GM18508 (cell line): Measurements from ENCODE around the gene WDFY4.

Experiments
- ATAC-seq: cut with Tn5 transposase; IDR thresholded peaks from one replicate; pipeline ENCODE4 v1.9.1; 2021; ENCODE audit warnings: moderate number of reproducible peaks; ENCODE audit not compliant: insufficient read depth, unreplicated experiment

WDFY4 gene

DNA sequence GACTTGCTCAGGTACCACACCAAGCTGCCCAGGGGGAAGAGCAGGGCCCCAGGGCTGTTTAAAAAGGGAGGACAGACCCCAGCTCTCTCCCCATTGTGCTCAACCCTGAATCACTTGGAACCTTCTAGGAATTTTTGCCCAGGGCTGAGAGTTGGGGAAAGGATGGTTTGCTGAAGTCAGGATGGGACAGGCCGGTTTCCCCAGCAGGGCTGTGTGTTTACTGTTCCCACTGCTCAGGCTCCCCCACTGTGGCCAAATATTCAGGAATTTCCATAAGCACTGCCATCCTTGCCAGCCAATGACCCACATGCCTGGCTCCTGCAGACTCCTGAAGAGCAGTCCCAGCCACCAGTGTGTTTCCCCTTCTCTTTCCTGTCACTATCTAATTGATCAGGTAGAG is 120.7 kb downstream of the WDFY4 start:
- ATAC-seq: no peak

DNA sequence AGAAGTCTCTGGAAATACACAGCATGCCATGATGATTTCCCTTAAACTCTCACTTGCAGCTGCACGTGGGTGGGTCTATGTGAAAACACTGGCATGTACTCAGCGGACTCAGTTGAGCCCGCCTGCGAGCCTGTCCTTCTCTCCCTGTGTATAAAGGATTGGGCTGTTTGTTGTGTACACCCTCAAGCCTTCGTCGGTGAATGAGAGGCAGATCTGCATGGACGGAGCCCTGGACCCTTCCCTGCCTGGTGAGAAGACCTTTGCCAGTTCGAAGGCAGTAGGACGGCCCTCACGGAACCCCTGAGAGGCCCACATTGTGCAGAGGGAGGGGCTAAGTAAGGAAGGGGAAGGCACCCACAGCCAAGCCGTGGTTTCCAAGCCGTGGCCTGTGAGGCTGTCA is 121.2 kb downstream of the WDFY4 start:
- ATAC-seq: no peak

DNA sequence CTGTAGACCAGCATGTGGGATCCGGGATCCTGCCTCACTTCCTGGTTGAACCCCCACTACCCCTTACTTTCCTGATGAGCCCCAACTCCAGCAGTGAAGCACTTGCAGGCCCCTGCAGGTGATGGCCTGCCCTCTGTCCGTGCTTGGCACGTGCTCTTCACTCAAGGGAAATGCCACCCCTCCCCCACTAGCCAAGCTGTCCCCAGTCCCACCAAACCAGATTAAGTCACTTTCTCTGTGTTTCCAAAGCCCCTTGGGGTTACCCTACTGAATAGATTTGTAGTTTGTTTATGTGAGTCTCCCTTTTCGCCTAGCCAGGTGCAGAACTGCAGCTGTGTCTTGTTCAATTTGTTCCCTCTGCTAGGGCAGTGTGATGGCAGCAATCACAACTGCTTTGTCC is 121.7 kb downstream of the WDFY4 start:
- no peak for ATAC-seq

DNA sequence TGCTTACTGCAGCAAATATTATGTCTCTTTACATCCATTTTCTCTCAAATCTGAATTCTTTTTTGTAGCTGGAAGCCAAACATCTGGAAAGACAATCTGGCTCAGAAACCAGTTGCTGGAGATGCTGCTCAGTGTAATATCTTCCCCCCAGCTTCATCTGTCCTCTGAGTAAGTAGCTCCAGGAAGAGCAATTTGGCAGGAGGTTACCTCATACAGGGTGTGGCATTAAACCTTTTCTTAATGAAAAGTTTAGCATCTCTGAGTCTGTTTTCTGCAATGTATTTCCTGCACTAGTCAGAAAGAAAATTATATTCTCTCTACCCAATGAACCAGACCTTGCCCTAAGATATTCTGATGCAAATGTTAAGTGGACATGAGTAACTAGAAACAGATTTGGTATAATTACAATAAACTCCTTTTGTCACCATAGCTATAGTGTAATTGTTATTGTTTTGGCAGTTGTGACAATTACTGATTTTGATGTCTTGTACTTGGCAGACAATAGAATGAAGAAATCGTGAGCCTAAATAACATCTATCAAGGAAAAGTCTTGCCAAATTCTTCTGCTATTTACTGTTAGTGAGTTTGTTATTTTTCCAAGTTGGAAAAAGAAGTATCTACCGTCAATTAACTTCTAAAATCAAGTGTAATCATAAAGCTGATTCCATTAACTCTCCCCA is 123.3 kb downstream of the WDFY4 start:
- ATAC-seq: no peak

DNA sequence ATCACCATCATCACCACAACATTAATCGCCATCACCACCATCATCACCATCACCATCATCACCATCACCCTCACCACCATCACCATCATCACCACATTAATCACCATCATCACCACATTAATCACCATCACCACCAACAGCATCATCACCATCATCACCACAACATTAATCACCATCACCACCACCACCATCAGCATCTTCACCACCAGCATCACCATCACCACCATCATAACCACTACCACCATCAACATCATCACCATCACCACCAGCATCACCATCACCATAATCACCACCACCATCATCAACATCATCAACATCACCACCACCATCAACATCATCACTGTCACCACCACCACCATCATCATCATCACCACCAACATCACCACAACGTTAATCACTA is 124.6 kb downstream of the WDFY4 start:
- ATAC-seq: no peak

DNA sequence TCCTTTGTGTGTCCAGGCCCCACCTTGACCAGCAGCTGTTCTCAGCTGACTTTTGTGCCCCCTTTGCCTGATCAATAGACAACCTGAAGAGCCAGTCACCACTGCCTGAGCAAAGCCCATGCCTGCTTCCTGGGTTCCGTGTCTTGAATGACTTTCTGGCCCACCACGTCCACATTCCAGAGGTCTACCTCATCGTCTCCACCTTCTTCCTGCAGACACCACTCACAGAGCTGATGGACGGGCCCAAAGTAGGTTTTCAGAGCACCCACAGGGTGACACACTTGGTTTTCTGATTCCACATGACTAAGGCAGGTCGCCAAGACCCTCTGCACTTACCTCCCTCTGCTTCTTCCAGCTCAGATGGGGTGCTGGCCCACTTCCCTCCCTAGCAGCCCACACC is 126.8 kb downstream of the WDFY4 start:
- no peak for ATAC-seq

DNA sequence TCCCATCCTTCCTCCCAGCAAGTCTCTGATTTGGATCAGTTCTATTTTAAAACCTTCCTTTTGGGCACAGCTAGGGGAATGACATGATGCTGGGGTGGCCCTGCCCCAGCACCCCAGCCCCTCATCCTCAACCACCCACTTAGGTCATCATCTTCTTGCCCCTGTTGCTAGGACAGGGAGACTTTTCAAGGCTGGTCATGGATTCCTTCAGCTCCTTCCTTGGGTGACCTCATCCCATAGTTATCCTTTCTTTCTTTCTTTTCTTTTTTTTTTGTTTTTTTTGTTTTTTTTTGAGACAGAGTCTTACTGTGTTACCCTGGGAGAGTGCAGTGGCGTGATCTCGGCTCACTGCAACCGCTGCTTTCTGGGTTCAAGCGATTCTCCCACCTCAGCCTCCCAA is 127.2 kb downstream of the WDFY4 start:
- no peak for ATAC-seq

DNA sequence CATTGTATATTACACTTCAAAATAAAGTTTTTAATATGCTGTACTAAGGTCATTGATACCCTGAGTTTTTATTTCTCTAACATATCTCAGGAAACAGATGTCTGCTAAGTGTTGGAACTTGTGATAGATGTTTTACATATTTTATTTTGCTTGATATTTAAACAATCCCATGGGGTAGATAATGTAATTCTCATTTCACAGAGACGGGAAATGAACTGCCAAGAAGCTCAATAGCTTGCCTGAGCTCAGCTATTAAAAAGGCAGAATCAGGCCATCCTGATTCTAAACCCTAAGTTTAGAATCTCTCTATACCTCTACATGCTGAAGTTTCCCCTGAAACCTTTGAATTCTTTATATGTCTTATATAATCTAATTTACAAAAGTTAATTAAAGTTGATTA is 128.6 kb downstream of the WDFY4 start:
- no peak for ATAC-seq

DNA sequence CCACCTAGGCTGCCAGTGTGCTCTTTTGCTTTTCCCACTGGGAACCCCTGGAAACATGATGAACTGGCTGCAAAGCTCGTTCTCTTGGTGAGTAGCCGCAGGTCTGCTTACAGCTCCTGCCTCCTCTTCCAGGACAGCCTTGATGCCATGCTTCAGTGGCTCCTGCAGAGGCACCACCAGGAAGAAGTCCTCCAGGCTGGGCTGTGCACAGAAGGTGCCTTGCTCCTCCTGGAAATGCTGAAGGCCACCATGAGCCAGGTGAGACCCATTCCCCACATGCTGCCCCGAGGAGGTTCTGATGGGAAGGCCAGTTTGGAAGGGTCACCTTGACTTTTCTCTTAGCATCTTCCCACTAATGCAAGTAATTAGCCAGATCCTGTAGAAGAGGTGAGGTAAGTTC is 129.2 kb downstream of the WDFY4 start:
- no peak for ATAC-seq

DNA sequence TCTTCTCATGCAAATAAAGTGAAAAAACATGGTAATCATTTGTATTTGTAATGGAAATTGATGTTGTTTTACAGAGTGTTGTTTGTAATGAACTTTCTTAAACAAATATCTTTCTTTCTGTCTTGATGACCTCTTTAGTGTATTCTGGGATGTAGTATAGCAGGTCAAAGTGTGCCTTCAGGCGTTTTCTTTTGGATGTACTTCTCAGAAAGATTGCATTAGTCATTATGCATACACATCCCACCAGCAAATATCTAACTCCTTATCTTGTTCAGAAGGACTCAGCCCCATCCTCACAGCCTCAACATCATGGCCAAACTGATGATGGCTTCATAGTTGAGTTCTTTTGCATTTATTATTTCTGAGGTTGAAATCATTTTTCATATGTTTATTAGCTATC is 130.3 kb downstream of the WDFY4 start:
- ATAC-seq: no peak

DNA sequence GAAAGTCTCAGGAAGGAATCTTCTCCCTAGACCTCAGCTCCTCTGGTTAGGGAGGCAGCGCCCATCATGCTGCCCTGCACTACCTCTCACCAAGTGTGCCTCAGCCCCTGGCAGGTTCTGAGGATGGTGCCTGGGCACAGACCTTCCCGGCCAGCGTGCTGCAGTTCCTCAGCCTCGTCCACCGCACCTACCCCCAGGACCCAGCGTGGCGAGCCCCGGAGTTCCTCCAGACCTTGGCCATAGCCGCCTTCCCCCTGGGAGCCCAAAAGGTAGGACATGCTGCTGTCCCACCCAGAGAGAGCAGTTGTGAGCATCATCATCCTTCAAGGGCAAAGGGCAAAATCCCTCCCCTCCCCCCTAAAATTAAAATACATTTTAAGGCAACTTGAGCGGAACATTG is 132.5 kb downstream of the WDFY4 start:
- ATAC-seq: no peak

DNA sequence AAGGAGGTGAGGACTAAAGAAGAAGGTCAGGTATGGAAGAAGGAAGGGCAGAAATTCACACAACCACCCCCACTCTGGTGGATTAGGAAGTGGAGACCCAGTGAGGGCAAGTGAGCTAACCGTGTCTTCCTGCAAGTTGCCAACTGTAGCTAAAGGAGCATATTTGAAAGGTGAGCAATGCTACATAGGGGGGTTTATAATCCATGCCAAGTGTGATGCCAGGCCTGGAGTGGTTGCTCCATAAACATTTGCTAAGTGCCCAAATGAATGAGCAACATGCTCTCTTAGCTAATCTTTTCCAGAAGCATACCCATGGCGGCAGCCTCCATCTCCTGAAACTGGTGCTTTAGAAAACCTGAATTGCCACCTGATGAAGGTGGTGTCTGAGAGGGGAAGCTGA is 133.4 kb downstream of the WDFY4 start:
- no peak for ATAC-seq

DNA sequence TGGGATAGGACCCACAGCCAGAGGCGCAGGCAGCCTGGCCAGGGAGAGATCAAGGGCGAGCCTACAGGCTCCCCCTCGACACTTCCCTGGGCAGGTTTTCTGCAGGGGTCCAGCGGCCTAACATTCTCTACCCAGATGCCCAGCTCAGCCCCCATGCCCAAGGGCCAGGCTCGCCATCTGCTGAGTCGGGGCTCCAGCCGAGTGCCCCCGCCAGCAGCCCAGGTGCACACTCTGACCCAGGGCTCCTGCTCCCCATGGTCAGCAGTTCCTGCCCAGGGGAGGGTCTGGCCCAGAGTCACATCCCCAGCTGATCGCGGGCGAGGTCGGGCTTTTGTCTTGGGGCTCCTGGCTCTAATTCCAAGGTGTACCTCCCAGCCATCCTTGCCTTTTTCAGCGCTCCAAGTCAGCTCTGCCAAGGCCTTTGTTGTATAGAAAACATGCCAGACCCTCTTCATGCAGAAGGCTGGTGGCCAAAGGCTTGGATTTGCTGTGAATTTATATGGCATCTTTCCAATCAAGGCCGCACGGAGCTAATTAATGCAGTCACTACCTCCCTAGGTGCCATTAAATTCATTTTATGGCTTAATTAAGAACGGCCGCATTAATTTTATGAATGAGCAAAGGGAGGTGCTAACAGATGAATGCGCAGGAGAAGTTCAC is 134.3 kb downstream of the WDFY4 start:
- ATAC-seq: no peak

DNA sequence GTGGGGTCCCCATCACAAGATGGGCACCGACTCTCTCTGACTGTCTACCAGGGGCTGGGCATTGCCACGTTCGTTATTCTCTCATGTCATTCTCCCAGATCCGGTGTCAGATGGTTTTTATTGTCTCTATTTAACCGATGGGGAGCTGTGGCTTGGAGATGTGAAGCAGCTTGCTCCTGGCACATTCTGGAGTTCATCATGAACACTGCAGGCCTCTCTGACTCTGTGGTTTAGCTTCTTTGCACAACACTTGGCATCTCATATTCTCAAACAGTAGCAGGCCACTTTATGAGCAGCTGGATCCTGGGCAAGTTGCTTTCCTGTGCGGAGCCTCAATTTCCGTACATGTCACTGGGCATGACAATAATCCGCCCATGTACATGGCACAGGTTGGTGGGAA is 135.1 kb downstream of the WDFY4 start:
- no peak for ATAC-seq

DNA sequence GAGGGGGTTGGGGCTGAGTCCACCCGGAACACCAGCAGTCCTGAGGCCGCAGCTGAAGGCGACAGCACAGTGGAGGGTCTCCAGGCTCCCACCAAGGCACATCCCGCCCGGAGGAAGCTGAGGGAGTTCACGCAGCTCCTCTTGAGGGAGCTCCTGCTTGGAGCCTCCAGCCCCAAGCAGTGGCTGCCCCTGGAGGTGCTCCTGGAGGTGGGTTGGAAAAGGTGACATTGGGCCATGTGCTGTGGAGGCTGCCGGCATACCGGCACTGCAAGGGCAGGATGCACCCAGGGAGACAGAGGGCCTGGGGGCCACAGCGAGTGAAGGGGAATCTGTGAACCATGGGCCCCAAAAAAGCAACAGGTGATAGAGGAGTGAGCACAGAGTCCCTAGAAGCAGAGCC is 135.6 kb downstream of the WDFY4 start:
- no peak for ATAC-seq

DNA sequence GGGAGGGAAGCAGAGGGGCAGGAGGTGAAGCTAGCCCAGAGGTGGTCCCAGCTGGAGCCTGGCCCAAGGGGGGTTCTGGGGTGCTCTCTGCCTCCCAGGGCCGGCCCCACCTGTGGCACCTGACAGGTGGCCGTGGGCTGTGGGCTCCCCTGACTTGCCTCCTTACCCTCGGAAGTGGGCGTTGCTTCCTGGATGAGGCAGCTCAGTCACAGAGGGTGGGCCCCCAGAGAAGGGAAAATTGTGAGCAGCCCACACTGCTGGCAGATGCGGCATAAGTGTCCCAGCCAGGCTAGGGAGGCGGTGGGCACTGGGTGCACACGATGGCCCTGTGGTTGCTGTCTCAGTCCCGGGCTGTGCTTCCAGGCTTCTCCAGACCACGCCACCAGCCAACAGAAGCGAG is 136.0 kb downstream of the WDFY4 start:
- ATAC-seq: no peak

DNA sequence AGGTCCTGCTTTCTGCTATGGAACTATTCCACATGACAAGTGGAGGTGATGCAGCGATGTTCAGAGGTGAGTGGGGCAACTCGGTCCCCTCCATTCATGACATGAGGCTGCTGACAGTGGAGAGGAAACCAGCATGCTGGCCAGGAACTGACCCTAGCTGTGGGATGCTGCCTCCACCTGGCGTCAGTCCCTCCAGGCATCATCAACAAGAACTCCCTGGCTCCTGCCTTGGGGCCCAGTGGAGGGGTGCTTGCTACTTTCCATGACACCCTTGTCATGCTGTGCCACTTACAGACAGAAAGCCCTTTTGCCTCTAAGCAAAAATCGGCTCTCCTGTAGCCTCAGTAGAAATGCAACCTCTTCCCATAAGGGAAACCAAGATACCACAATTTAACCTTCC is 136.4 kb downstream of the WDFY4 start:
- ATAC-seq: no peak

DNA sequence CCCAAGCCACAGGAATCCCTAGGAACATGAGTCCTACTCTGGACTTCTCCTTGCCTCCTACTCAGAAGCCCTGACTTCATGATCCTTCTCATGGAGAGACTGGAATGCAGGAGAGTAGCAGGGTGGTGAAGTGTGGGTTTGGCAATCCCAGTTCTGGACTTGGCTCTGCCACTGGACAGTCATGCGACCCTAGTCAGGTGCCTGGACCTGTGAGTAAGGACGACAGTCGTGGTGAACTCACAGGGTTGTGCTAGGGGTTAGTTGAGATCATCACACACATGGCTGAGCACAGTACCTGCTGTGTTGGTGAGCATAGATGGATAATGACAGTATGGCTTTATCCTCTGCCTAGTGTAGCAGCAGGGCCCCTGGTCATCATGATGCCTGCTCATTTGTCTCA is 137.0 kb downstream of the WDFY4 start:
- ATAC-seq: no peak

DNA sequence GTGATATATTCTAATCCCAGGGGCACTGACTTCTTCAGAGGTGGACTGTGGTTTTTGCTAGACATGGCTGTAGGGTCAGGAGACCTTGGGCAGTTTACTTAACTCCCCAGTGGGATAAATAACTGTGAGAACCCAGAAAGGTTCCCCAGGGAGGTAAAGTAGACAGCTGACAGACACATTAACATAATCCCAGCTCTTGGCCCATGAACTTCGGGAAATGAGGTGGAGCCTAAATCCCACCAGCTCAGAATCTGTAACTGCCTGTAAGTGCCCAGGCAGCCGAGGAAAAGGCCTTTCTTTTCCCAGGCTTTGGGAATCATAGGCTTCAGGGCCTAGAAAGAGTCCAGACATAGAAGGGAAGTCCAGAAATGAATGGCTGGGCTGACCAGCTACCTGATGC is 149.0 kb downstream of the WDFY4 start:
- no peak for ATAC-seq

DNA sequence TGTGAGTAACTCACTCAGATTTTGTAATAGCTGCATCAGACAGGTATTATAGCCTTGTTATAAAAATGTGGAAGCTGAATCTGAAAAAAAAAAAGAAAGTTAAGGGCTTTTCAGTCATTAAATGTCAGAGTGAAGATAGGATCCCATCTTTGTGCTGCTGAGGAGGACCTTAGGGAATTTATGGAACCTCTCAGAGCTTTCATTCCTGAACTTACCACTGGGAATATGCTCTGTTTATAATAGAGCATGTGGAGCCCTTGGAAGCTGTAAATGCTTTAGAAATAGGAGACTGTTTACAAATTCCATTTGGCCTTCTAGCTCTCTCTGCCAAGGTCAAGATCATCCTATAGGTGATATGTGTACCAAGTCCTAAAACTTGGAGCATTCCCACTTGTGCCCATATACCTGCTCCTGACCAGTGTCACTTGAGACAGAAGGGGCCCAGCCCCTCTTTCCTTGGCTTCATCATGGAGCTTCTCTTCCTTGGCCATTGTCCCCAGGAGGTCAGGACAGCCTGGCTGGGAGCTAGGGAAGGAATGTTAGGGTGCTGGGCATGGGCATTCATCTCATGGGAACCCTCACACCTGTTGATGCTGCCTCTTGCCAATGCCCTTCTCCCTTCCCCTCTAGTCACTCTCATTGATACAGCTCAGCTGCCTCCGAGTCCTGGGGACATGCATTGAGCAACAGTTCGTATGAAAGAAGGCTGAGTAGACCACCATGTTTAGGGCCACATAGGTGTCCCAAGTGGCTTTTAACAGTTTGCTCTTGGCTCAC is 149.7 kb downstream of the WDFY4 start:
- no peak for ATAC-seq

DNA sequence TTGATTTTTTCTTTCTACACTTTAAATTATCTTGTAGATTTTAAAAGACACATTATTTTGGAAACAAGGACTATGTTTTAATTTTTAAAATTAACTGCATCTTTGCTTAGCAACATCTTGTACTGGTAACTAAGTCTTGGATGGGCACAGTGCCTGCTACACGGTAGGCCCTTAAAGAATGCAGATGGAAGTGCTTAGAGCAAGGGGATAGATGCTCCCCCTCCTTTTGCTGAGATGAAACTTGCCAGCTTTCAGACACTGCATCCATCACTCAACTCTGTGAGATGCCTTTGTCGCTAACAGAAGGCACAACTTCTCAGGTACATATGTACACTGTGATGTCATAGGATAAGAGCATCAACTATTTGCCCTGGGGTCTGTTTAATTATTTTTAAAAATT is 151.1 kb downstream of the WDFY4 start:
- no peak for ATAC-seq

DNA sequence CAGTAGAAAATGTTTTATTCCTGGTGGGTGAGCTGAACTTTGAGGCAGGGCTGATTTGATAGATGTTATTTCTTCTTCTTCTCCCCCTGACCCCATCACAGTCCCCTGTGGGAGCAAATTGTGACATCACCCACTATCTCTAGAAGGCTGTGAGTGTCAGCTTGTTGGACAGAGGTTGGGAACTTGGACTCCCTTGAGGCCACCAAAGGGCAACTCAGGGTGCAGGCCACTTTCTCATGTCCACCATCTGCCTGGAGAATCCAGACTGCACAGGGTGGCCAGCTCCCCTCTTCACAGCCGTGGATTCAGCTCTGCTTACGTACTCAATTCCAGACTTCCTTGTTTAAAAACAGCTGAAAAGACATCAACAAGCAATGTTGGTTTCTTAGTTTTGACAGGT is 151.9 kb downstream of the WDFY4 start:
- ATAC-seq: no peak
